HepG2 (cell line): ENCODE results near the gene PTPN22.

ENCODE experiments used
- CHD4 ChIP-seq: fragments of 200-600 bp; sonication (generic); IDR thresholded peaks from 2 replicates; pipeline ENCODE4 v1.7.0; 2017; ENCODE audit warnings: mild to moderate bottlenecking, low read length, borderline replicate concordance
- CTCF ChIP-seq: sonication (generic); formaldehyde crosslinking; IDR thresholded peaks from 2 replicates; pipeline ENCODE4 v1.5.0; 2020; ENCODE audit warnings: mild to moderate bottlenecking, missing genetic modification reagents, moderate library complexity

- TF ChIP-seq CHD4 (no peak), CTCF (CRISPR knock-in tag) (no peak)
Observed at GRCh38 chr1:113830039-113830438, 41.5 kb downstream of the PTPN22 start.
